Uterus (tissue), 4 donors: Measurements from ENCODE around the gene BSN. TPM values are rescaled to one million over a fixed set of nuclear protein-coding genes. Genes with fewer than 3 reads are reported as not detected.

Experiments used
- DNase-seq, 2 donors: peaks; one replicate each; pipeline ENCODE4 v3.0.0-alpha.2; 2019 to 2020
- H3K27ac ChIP-seq, 2 donors: fragments of 200-600 bp; sonication (generic); 1 replicate in 1 of 2; 2 replicates in 1 of 2; pipeline ENCODE4 v1.5.1; 2016 to 2018
- H3K27me3 ChIP-seq, 2 donors: fragments of 200-600 bp; sonication (generic); one replicate each; pipeline ENCODE4 v1.5.1; 2018 to 2019; ENCODE audit warnings: control low read depth in 1 of 2
- H3K36me3 ChIP-seq, 2 donors: fragments of 200-600 bp; sonication (generic); one replicate each; pipeline ENCODE4 v1.5.1; 2019; ENCODE audit warnings: control low read depth in 1 of 2
- H3K4me1 ChIP-seq, 2 donors: fragments of 200-600 bp; sonication (generic); one replicate each; pipeline ENCODE4 v1.5.1; 2018 to 2019; ENCODE audit warnings: control low read depth in 1 of 2
- H3K4me3 ChIP-seq, 2 donors: fragments of 200-600 bp; sonication (generic); 1 replicate in 1 of 2; 2 replicates in 1 of 2; pipeline ENCODE4 v1.5.1; 2018 to 2019; ENCODE audit warnings: mild to moderate bottlenecking in 1 of 2
- H3K9me3 ChIP-seq, 2 donors: fragments of 200-600 bp; sonication (generic); one replicate each; pipeline ENCODE4 v1.5.1; 2019; ENCODE audit warnings: control low read depth in 1 of 2
- POLR2A ChIP-seq, 2 donors: fragments of 450-650 bp; IDR thresholded peaks; one replicate each; pipeline ENCODE4 v1.6.1; 2016; ENCODE audit warnings: antibody characterized with exemption in 2 of 2, mild to moderate bottlenecking in 1 of 2, moderate library complexity in 1 of 2
- intact Hi-C: fragments of 100-400 bp; cut with DNase I; formaldehyde crosslinking; loops from one replicate; pipeline ENCODE4 v1.15.1; 2023; ENCODE audit warnings: low total_unique reads
- total RNA-seq, 4 donors: library from RNA; depleted of rRNA in 3 of 4; stranded (reverse); fragments of >200 nt in 3 of 4; gene quantifications; one replicate each; pipeline versions ENCODE4 v1.1.0 to v1.2.4, GENCODE V29; 2014 to 2023
- TF ChIP-seq, protein P1 (sequence below), 4 experiments: fragments of 200-600 bp in 2 of 4; fragments of 450-650 bp in 2 of 4; sonication (generic) in 2 of 4; IDR thresholded peaks; one replicate each; pipeline ENCODE4 v1.5.1; 2016 to 2019; ENCODE audit warnings: antibody characterized with exemption in 4 of 4, mild to moderate bottlenecking in 2 of 4, moderate library complexity in 1 of 4
- donor health status: DM: yes; HTN: yes; CAD: no.

BSN gene
- total RNA-seq, 4 donors from 2014 or later = 0.29 to 0.95 (median 0.60) TPM

DNA sequence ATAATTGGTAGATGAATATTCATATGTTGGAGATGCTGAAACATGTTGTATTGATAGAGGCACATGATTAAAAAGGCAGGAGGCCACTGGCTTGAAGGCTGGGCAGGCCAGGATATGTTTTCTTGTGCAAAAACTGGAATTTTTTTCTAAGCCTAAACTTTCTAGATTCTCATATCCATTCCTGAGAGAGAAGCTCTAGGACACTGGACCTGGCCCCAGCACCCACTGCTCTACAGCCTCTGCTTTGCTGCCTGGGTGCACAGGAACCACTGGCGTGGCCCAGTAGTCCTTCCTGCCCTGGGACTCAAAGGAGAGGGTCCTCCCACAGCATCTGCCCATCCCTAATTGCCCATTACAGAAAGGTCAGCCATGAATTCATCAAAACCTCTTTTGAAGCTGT, 61.8 kb downstream of the BSN start:
- Histone ChIP-seq H3K9me3 (no peaks in the 10 kb centered on the region), H3K36me3 (no peaks in the 10 kb centered on the region), H3K27ac (no peak overlapping the region), H3K4me1 (no peaks in the 10 kb centered on the region), H3K4me3 (no peak overlapping the region), H3K27me3 (no peaks in the 10 kb centered on the region)
- DNase-seq = no peak
- intact Hi-C loops = no loop called here
- TF ChIP-seq POLR2A (IDR thresholded peaks at IDR 0.05) = no peak
- TF ChIP-seq, protein P1, sequence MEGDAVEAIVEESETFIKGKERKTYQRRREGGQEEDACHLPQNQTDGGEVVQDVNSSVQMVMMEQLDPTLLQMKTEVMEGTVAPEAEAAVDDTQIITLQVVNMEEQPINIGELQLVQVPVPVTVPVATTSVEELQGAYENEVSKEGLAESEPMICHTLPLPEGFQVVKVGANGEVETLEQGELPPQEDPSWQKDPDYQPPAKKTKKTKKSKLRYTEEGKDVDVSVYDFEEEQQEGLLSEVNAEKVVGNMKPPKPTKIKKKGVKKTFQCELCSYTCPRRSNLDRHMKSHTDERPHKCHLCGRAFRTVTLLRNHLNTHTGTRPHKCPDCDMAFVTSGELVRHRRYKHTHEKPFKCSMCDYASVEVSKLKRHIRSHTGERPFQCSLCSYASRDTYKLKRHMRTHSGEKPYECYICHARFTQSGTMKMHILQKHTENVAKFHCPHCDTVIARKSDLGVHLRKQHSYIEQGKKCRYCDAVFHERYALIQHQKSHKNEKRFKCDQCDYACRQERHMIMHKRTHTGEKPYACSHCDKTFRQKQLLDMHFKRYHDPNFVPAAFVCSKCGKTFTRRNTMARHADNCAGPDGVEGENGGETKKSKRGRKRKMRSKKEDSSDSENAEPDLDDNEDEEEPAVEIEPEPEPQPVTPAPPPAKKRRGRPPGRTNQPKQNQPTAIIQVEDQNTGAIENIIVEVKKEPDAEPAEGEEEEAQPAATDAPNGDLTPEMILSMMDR (IDR thresholded peaks at IDR 0.05) = no peak

DNA sequence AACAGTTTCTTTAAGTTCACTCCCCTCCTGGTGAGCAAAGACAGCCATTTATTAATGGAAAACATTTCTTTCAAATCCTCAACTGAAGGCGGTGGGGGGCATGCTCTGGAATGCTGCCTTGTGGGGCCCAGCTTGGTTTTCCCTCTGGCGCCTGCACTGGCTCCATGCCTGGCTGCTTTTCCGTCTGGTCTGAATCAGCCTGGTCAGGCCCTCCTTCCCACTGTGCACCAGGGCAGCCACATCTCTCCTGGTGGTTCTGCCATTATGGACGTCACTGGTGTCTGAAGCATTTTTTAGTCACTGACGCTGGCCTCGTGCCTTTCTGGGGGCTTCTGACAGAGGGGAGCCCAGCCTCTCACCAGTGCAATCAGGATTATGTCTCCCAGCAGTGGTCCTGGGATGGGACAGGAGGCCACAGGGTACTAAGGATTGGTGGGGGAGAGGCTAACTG, 62.2 kb downstream of the BSN start:
- H3K9me3 ChIP-seq = no peaks in the 10 kb centered on the region
- no peak overlapping the region for H3K4me3 ChIP-seq
- no peaks in the 10 kb centered on the region for H3K27me3 ChIP-seq
- H3K27ac ChIP-seq = no peak overlapping the region
- no peaks in the 10 kb centered on the region for H3K4me1 ChIP-seq
- no peak for DNase-seq
- no peaks in the 10 kb centered on the region for H3K36me3 ChIP-seq
- no peak for TF ChIP-seq POLR2A (IDR thresholded peaks at IDR 0.05)
- TF ChIP-seq, protein P1 (IDR thresholded peaks at IDR 0.05) = no peak
- intact Hi-C loops = no loop called here

- intact Hi-C loops = no loop called here
- no peak for DNase-seq
Measured at GRCh38 chr3:49617390-49618013, 63.2 kb downstream of the BSN start.

DNA sequence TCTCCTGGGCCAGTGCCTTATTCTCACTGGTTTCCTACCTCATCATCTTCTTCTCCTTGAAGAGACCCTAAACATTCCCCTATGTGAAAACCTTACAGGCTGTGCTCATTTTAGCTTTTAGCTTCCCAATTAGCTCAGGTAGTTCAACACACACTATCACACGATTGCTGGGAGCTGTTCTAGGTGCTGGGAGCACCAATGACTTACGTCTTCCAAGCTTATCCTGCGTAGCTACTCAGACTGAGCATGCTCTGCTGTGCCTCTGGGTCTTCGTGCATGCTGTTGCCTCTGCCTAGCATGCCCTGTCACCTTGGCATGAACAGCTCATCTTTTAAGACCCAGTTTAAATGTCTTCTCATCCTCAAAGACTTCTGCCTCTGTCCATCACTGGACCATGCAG, 64.1 kb downstream of the BSN start:
- intact Hi-C loops = no loop called here
- H3K4me3 ChIP-seq = no peak overlapping the region
- H3K9me3 ChIP-seq = no peaks in the 10 kb centered on the region
- no peak overlapping the region for H3K27ac ChIP-seq
- no peak for DNase-seq
- no peaks in the 10 kb centered on the region for H3K36me3 ChIP-seq
- TF ChIP-seq, protein P1 (IDR thresholded peaks at IDR 0.05) = no peak
- TF ChIP-seq POLR2A (IDR thresholded peaks at IDR 0.05) = no peak
- no peaks in the 10 kb centered on the region for H3K27me3 ChIP-seq
- H3K4me1 ChIP-seq = no peaks in the 10 kb centered on the region

More at GRCh38 chr3:49617390-49618013, 63.2 kb downstream of the BSN start:
- Histone ChIP-seq H3K27ac (no peak overlapping the region), H3K9me3 (no peaks in the 10 kb centered on the region), H3K4me3 (no peak overlapping the region), H3K36me3 (no peaks in the 10 kb centered on the region), H3K4me1 (no peaks in the 10 kb centered on the region), H3K27me3 (no peaks in the 10 kb centered on the region)
- TF ChIP-seq, protein P1 (IDR thresholded peaks at IDR 0.05) = no peak
- no peak for TF ChIP-seq POLR2A (IDR thresholded peaks at IDR 0.05)

DNA sequence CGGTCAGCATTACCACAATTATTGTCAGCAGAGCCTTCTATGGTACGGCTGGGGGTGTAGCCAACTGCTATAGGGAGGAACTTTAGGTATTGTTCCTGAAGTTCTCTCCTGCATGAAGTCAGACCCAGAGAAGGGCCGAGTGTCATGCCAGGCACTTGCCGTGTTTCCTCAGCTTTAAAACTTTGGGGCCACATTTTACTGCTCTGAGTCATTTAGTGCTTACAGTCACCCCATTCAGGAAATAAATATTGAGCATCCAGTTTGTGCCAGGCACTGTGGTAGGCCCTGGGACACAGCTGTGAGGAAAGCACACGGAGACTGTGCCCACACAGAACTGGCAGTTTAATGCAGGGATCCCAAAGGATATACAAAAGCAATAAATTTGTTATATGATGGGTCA, 65.4 kb downstream of the BSN start:
- no peak for DNase-seq

More for the DNA sequence above, 65.4 kb downstream of the BSN start:
- H3K27me3 ChIP-seq = no peaks in the 10 kb centered on the region
- H3K27ac ChIP-seq = no peak overlapping the region
- no peaks in the 10 kb centered on the region for H3K36me3 ChIP-seq
- no peak overlapping the region for H3K4me3 ChIP-seq
- TF ChIP-seq, protein P1 (IDR thresholded peaks at IDR 0.05) = no peak
- TF ChIP-seq POLR2A (IDR thresholded peaks at IDR 0.05) = no peak
- intact Hi-C loops = no loop called here
- no peaks in the 10 kb centered on the region for H3K4me1 ChIP-seq
- no peaks in the 10 kb centered on the region for H3K9me3 ChIP-seq
